DND-41 (cell line): ENCODE data around the gene TSSC4.

Source experiments
- CTCF ChIP-seq: IDR thresholded peaks from 2 replicates; pipeline ENCODE4 v1.5.1; 2012; ENCODE audit warnings: borderline replicate concordance, low read length, moderate library complexity, mild to moderate bottlenecking; ENCODE audit not compliant: poor library complexity, severe bottlenecking; ENCODE audit errors: extremely low read depth
- EZH2 ChIP-seq: IDR thresholded peaks from 3 replicates; pipeline ENCODE4 v1.6.1; 2012; ENCODE audit warnings: borderline replicate concordance, low read depth, mild to moderate bottlenecking, moderate library complexity, low read length, inconsistent platforms; ENCODE audit not compliant: severe bottlenecking

- TF ChIP-seq CTCF (no peak), EZH2 (no peak)
Observed at GRCh38 chr11:2406878-2407410, 6.4 kb downstream of the TSSC4 start.
